GM12873 (cell line): Measurements from ENCODE around the gene NCAPG2.

Experiments
- TF ChIP-seq, protein P1 (sequence below): IDR thresholded peaks from 2 replicates; pipeline ENCODE4 v1.5.1; 2012; ENCODE audit warnings: low read depth, mild to moderate bottlenecking, moderate library complexity, low read length, control low read depth; ENCODE audit not compliant: insufficient read depth; ENCODE audit errors: missing control alignments

The NCAPG2 gene

DNA sequence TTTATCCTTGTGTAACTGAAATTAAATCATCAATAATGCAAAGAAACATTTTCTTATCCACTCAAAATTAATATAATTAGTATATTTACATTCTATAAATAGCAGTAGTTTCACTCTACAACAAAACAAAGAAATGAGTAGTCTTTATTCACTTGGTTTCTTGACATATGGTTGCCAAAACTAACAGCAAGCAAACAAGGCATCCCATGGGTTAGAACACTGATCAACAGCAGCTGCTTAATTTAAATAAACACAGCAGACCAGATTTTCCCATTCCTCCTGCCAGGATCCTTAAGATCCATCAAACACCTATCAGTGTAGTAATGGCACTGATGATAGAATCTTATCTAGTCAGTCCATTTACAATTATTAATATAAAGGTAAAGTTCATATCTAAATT lies 22.1 kb downstream of the NCAPG2 start:
- TF ChIP-seq, protein P1, sequence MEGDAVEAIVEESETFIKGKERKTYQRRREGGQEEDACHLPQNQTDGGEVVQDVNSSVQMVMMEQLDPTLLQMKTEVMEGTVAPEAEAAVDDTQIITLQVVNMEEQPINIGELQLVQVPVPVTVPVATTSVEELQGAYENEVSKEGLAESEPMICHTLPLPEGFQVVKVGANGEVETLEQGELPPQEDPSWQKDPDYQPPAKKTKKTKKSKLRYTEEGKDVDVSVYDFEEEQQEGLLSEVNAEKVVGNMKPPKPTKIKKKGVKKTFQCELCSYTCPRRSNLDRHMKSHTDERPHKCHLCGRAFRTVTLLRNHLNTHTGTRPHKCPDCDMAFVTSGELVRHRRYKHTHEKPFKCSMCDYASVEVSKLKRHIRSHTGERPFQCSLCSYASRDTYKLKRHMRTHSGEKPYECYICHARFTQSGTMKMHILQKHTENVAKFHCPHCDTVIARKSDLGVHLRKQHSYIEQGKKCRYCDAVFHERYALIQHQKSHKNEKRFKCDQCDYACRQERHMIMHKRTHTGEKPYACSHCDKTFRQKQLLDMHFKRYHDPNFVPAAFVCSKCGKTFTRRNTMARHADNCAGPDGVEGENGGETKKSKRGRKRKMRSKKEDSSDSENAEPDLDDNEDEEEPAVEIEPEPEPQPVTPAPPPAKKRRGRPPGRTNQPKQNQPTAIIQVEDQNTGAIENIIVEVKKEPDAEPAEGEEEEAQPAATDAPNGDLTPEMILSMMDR, result no peak

- TF ChIP-seq, protein P1, result no peak
These were observed 23.9 kb downstream of the NCAPG2 start for GRCh38 chr7:158680754-158681153.

GRCh38 chr7:158676906-158677305 lies 27.7 kb downstream of the NCAPG2 start:
- TF ChIP-seq, protein P1, result no peak

DNA sequence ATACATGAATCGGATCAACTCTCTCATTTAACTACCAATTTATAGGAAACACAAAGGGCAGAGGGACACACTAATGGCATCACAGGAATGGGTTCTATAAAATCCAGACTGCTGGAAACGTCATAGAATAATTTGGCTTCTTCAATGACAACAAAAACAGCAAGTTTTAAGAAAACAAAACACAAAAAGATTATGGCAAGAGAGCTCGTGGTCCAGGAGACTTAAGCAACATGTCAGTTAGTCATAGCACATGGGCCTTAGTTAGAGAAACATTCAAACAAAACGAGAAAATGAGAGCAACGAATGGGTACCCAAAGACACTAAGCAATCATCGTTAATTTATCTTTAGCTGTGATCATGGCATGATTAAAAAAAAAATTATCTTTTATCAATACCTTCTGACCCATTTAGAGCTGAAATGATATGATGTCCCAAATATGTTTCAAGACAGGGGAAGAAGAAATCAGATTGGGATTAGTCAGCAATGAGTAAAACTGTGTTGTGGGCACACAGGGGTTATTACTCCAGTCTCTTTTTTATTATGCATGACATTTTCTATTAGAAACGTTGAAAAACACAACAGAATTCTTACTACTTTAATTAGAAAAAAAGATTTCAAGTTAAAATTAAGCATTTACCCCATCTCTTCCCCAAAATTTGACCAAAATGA lies 28.3 kb downstream of the NCAPG2 start:
- TF ChIP-seq, protein P1, result no peak

DNA sequence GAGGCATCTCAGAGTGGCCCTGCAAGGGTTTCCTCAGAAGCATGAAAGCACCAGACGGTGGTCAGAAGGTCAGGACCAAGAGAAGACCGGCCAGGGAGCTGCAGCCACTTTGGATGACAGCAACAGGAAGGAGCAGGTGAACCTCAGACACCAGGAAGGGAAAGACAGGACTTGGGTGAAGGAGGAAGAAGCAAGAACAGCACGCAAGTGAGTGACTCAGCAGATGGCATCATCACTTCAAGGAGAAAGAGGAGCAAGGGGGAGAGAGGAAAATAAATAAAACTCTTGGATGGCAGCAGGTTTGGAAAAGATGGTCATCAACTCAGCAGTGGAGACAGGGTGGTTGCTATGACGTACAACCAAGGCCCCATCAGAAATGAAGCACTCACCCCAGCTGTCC lies 31.6 kb downstream of the NCAPG2 start:
- TF ChIP-seq, protein P1, result no peak

DNA sequence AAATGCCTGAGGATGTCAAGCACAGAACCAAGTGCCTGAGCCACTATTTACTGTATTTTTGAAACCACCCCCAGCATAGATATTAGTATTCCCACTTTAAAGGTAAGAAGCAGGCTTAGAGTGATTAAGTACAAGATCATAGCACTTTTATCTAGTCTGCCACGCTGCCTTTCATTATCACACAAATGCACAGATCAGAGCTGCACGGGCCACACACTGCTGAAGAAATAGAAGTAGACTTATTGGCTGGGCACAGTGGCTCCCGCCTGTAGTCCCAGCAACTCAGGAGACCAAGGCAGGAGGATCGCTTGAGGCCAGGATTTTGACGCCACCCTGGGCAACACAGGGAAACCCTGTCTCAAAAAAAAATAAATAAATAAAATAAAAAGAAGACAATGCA lies 38.2 kb downstream of the NCAPG2 start:
- TF ChIP-seq, protein P1, result no peak

DNA sequence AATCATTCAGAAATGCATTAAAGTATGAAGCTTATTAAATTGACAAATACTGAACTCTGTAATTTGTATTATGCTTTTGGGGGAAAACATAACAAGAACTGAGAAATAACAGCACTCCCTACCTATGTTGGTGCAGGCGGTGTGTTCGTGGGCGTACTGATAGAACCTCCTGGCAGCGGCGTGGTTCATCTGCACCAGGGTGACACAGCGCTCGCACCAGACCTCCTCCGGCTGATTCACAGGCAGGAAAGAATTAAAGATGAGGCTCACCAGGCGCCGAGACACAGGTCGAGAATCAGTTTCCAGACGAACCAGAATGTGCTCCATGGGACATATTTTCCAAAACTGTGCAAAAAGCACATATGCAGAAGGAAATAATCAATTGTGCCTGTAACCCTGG lies 40.2 kb downstream of the NCAPG2 start:
- TF ChIP-seq, protein P1, result no peak
